NOMO-1 treated with dmso at 0.1 percent for 144 hours (cell line): ENCODE measurements around the gene POC1B.
A peak's percentile ranks its signal among the peaks of the same experiment; 100 is the strongest.

Experiments
- DNase-seq: peaks from one replicate; lab custom pipeline; 2025; ENCODE audit not compliant: unreplicated experiment; lab: John Stamatoyannopoulos, UW

POC1B gene

GRCh38 chr12:89424389-89424788 lies 101.5 kb downstream of the POC1B start:
- no peak for DNase-seq

GRCh38 chr12:89421092-89421835 lies 104.6 kb downstream of the POC1B start:
- DNase-seq: no peak

GRCh38 chr12:89418228-89418910 lies 107.5 kb downstream of the POC1B start:
- no peak for DNase-seq

GRCh38 chr12:89417246-89417977 lies 108.4 kb downstream of the POC1B start:
- DNase-seq: peak; percentile 16

GRCh38 chr12:89416049-89416792 lies 109.6 kb downstream of the POC1B start:
- no peak for DNase-seq

GRCh38 chr12:89414851-89415250 lies 111.0 kb downstream of the POC1B start:
- DNase-seq: no peak

- no peak for DNase-seq
These were observed 111.5 kb downstream of the POC1B start for GRCh38 chr12:89414322-89414721.

GRCh38 chr12:89413234-89413633 lies 112.6 kb downstream of the POC1B start:
- no peak for DNase-seq

GRCh38 chr12:89412665-89413064 lies 113.2 kb downstream of the POC1B start:
- no peak for DNase-seq

- DNase-seq: no peak
These were observed 114.0 kb downstream of the POC1B start for GRCh38 chr12:89411846-89412245.

GRCh38 chr12:89411234-89411633 lies 114.6 kb downstream of the POC1B start:
- no peak for DNase-seq

- no peak for DNase-seq
These were observed 120.1 kb downstream of the POC1B start for GRCh38 chr12:89405626-89406345.

- no peak for DNase-seq
These were observed 124.3 kb downstream of the POC1B start for GRCh38 chr12:89401433-89402058.

GRCh38 chr12:89400415-89400814 lies 125.4 kb downstream of the POC1B start:
- no peak for DNase-seq

- DNase-seq: no peak
These were observed 130.1 kb downstream of the POC1B start for GRCh38 chr12:89395712-89396111.

- DNase-seq: no peak
These were observed 132.2 kb downstream of the POC1B start for GRCh38 chr12:89393551-89394121.

GRCh38 chr12:89392391-89392790 lies 133.5 kb downstream of the POC1B start:
- no peak for DNase-seq

GRCh38 chr12:89391726-89392336 lies 134.0 kb downstream of the POC1B start:
- DNase-seq: no peak
